ENCODE results near the gene TBC1D2B. TPM values are rescaled to one million over a fixed set of nuclear protein-coding genes. Genes with fewer than 3 reads are reported as not detected.
A peak's percentile ranks its signal among the peaks of the same experiment; 100 is the strongest.
"Not testable (repeated sequence)": the region's sequence is repeated elsewhere in the genome, so short reads cannot be mapped to it uniquely, and the experiment has no call there.

The TBC1D2B gene
- total and polyA plus RNA-seq, 2 of the 4 experiments (the other 2 are of a cell fraction), result 17.7 to 28.3 TPM

- peaks cover 13% of the 10 kb centered on the region for H3K4me1 ChIP-seq (ENCODE audit: control insufficient read depth, insufficient read depth, low read length)
- in situ Hi-C loops (cut with MboI; ENCODE audit: low sequenced_read_pairs); H3K23ac ChIP-seq (ENCODE audit: low read depth, low read length); H3K27me3 ChIP-seq (ENCODE audit: control insufficient read depth, insufficient read depth, low read length); dilution Hi-C loops (cut with HindIII; ENCODE audit: low sequenced_read_pairs, unreplicated experiment); H4K91ac ChIP-seq (ENCODE audit: insufficient read depth, low read depth, low read length); intact Hi-C loops (cut with micrococcal nuclease); H4K5ac ChIP-seq (ENCODE audit: low read depth, low read length); DNase-seq; H3K9me1 ChIP-seq (ENCODE audit: insufficient read depth, low read length); H2AK9ac ChIP-seq (replicated peaks; ENCODE audit: low read depth, low read length, poor library complexity); H3K14ac ChIP-seq (replicated peaks; ENCODE audit: low read depth, low read length); H2AK5ac ChIP-seq (ENCODE audit: low read depth, low read length); ATAC-seq (ENCODE audit: low read depth); H3K4me3 ChIP-seq (ENCODE audit: insufficient read depth, low read depth, low read length); H2BK5ac ChIP-seq (ENCODE audit: low read depth, low read length, poor library complexity, severe bottlenecking); CTCF ChIA-PET; H3K79me1 ChIP-seq (ENCODE audit: low read depth in 1 of 2, low read length in 2 of 2); H3K9ac ChIP-seq (ENCODE audit: low read depth, low read length); H2BK15ac ChIP-seq (ENCODE audit: low read depth, low read length); H3K36me3 ChIP-seq (ENCODE audit: control insufficient read depth, insufficient read depth, low read length); H3K18ac ChIP-seq (ENCODE audit: low read depth, low read length); H4K20me1 ChIP-seq (ENCODE audit: insufficient read depth, low read length); H2BK20ac ChIP-seq (ENCODE audit: low read depth, low read length); H2AFZ ChIP-seq (replicated peaks; ENCODE audit: low read length, poor library complexity); H3K9me3 ChIP-seq (ENCODE audit: control insufficient read depth, insufficient read depth, low read length); POLR2A ChIA-PET (ENCODE audit: unreplicated experiment); H3K4ac ChIP-seq (ENCODE audit: low read depth, low read length); H4K8ac ChIP-seq (ENCODE audit: low read depth in 2 of 2, low read length in 2 of 2); H3K56ac ChIP-seq (ENCODE audit: extremely low read depth, insufficient read depth, low read length); BruUV-seq (replicated peaks); H2BK120ac ChIP-seq (ENCODE audit: low read depth, low read length); H3K4me2 ChIP-seq (ENCODE audit: low read depth, low read length); H3K27ac ChIP-seq (ENCODE audit: insufficient read depth, low read length): not testable (repeated sequence)
- WGBS, 2 experiments (ENCODE audit: extremely low coverage in 2 of 2, insufficient read length in 1 of 2), result 89% methylated on average over 10 of the region's 26 CpGs; no CpG with 5 or more reads in 1 of the 2 experiments
- peak; percentile 47 for TF ChIP-seq MAFK (IDR thresholded peaks at IDR 0.05; ENCODE audit: low read depth, low read length)
These were observed 100.6 kb downstream of the TBC1D2B start for GRCh38 chr15:77976760-77977525.

- ATAC-seq (ENCODE audit: low read depth); POLR2A ChIA-PET (ENCODE audit: unreplicated experiment): not testable (repeated sequence)
These were observed 101.4 kb downstream of the TBC1D2B start for GRCh38 chr15:77976095-77976450.

More at GRCh38 chr15:77976095-77976450, 101.4 kb downstream of the TBC1D2B start:
- H2AK5ac ChIP-seq (ENCODE audit: low read depth, low read length); H3K27me3 ChIP-seq (ENCODE audit: control insufficient read depth, insufficient read depth, low read length); BruUV-seq (replicated peaks); H3K27ac ChIP-seq (ENCODE audit: insufficient read depth, low read length); H2BK120ac ChIP-seq (ENCODE audit: low read depth, low read length); H3K18ac ChIP-seq (ENCODE audit: low read depth, low read length); H3K9ac ChIP-seq (ENCODE audit: low read depth, low read length); H4K8ac ChIP-seq (ENCODE audit: low read depth in 2 of 2, low read length in 2 of 2); H3K79me1 ChIP-seq (ENCODE audit: low read depth in 1 of 2, low read length in 2 of 2); intact Hi-C loops (cut with micrococcal nuclease); H3K36me3 ChIP-seq (ENCODE audit: control insufficient read depth, insufficient read depth, low read length); H2AK9ac ChIP-seq (replicated peaks; ENCODE audit: low read depth, low read length, poor library complexity); H3K9me3 ChIP-seq (ENCODE audit: control insufficient read depth, insufficient read depth, low read length); H3K4ac ChIP-seq (ENCODE audit: low read depth, low read length); H3K4me2 ChIP-seq (ENCODE audit: low read depth, low read length); H3K14ac ChIP-seq (replicated peaks; ENCODE audit: low read depth, low read length); H2BK20ac ChIP-seq (ENCODE audit: low read depth, low read length); H3K23ac ChIP-seq (ENCODE audit: low read depth, low read length); H2AFZ ChIP-seq (replicated peaks; ENCODE audit: low read length, poor library complexity); H2BK15ac ChIP-seq (ENCODE audit: low read depth, low read length); H4K20me1 ChIP-seq (ENCODE audit: insufficient read depth, low read length); dilution Hi-C loops (cut with HindIII; ENCODE audit: low sequenced_read_pairs, unreplicated experiment); in situ Hi-C loops (cut with MboI; ENCODE audit: low sequenced_read_pairs); H3K56ac ChIP-seq (ENCODE audit: extremely low read depth, insufficient read depth, low read length); H4K5ac ChIP-seq (ENCODE audit: low read depth, low read length); H3K9me1 ChIP-seq (ENCODE audit: insufficient read depth, low read length); H3K4me3 ChIP-seq (ENCODE audit: insufficient read depth, low read depth, low read length); CTCF ChIA-PET; H4K91ac ChIP-seq (ENCODE audit: insufficient read depth, low read depth, low read length); DNase-seq; H2BK5ac ChIP-seq (ENCODE audit: low read depth, low read length, poor library complexity, severe bottlenecking): not testable (repeated sequence)
- peaks cover 13% of the 10 kb centered on the region for H3K4me1 ChIP-seq (ENCODE audit: control insufficient read depth, insufficient read depth, low read length)
- WGBS, 2 experiments (ENCODE audit: extremely low coverage in 2 of 2, insufficient read length in 1 of 2), result no CpG with 5 or more reads among the region's 11 CpGs

Measured in IMR-90 (cell line).